ENCODE results near the gene VWF. TPM values are rescaled to one million over a fixed set of nuclear protein-coding genes. Genes with fewer than 3 reads are reported as not detected.

VWF gene
- total RNA-seq, 1 donor from 2014 or later = 173 TPM

DNA sequence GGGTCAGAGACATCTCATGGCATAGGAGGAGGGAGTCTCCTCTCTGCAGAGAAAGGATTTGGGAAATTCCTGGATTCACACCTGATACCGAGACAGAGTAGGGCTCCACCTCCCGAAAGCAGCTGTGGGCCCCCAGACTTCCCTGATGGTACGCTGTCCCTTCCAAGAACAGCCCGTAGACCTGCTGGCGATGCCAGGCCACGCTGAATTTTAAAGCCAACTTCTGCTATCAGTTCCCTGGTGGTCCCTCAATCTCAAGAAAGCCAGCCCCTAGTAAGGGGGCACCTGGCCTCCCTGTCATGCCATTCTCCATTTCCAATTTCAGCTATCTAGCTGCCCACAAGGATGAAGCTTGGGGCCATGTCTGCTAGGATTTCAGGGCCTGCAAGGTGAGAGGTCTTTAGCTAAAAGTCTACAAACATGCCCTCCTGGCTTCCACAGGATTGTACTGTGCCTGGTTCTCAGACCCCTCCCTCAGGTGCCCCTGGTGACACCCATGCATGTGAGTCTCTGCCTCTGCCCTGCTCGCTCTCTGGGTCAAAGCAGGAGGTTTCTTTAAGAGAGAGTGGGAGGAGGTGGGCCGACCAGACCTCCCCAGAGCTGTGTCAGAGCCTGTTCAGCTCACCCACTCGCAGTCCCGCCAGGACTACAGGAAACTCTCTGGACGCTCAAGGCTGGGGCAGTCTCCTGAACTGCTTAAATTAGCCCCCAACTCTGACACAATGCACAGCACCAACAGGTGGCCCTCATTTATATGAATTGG lies 209.9 kb downstream of the VWF start:
- DNase-seq (ENCODE audit: low spot score) = peak; percentile 32

- DNase-seq (ENCODE audit: low spot score) = no peak
Observed at GRCh38 chr12:5913387-5913786, 211.1 kb downstream of the VWF start.

- DNase-seq (ENCODE audit: low spot score) = peak; percentile 27
Observed at GRCh38 chr12:5912437-5913334, 211.8 kb downstream of the VWF start.

DNA sequence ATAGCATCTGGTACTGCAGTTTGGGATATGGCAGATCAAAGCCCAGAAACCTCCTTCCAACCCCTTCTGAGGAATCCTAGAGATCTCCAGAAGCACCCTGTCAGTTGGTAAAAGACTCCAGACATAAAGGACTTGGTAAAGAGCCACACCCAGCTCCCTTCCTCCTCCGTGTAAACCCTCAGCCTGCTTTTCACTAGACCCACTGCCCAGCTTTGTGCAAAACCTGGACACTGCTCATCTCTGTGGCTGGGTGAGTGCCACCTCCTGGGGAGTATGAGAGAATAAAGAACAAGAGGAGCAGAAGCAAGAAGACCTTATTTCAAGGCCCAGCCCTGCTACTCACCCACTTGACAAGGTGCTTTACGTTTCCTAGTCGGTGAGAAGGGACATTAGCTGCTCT lies 212.5 kb downstream of the VWF start:
- DNase-seq (ENCODE audit: low spot score) = peak; percentile 25

- no peak for DNase-seq (ENCODE audit: low spot score)
Observed at GRCh38 chr12:5910790-5911548, 213.5 kb downstream of the VWF start.

DNA sequence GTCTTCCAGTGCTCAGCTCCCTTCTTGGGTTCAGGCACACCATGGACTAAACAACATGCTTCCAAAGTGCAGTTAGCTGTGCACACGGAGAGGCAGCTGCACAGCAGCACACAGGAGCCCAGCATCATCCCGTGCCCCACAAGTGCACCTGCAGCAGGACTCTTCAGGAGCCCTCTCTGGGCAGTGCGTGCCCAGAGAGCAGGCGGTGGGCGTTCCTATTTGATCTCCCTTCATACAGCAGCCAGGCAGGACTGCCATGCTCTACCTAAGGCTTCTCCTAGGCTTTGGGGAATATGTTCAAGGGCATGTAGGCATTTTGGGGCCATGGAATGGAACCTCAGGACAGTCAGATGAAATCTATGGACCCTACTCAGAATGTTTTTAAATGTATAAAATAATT lies 214.9 kb downstream of the VWF start:
- peak; percentile 12 for DNase-seq (ENCODE audit: low spot score)

DNA sequence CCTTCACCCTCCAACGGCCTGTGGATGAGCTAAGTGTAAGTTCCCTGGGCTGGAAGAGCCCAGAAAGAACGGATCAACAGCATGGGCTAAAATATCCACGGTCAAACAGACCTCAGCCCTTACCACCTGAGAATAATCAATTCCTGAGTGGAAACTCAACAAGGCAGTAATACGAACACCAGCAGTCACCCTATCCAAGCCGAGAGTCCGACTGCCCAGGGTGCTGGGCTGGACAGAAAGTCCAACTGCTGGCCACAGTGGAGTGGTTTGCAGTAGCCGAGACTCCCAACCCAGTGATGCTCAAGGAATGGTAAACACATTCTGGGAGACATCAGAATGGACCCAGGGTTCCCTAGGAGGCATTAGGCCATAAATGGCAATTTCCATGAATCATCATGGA lies 216.2 kb downstream of the VWF start:
- no peak for DNase-seq (ENCODE audit: low spot score)

DNA sequence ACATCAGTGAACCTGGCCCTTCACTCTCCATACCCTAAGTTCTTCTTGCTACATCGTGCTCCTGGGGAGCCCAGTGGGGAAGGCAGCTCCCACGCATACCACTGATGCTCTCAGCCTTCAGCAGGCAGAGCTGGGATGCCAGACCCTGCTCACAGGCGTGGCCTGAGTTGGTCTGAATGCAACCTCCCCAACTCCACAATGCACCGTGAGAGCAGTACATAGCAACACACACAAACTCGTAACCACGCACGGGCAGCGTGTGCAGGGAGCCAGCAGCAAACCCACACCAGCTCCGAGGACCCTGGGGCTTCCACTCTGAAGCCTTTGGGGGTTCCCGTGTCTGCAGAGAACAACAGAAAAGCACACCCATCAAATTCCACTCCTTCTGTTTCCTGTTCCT lies 216.7 kb downstream of the VWF start:
- peak; percentile 33 for DNase-seq (ENCODE audit: low spot score)

DNA sequence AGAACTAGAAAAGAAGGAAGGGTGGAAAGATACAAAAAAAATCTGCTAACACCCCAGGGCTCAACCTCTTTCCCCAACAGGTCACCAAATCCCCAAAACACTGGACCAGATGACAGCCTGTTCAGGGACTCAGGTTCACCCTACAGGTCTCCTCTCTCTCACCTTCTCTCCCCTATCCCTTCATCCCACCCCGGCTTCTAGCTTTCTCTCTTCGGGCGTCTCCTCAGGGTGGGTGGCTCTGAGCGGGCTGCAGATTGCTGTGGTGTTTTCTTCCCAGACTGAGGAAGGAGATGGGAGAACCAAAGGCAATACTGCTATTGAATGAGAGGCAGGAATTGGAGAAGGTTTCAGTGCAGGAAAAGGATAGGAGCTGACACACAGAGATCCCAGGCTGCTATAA lies 218.7 kb downstream of the VWF start:
- no peak for DNase-seq (ENCODE audit: low spot score)

GRCh38 chr12:5904969-5905368 lies 219.5 kb downstream of the VWF start:
- DNase-seq (ENCODE audit: low spot score) = peak; percentile 24

DNA sequence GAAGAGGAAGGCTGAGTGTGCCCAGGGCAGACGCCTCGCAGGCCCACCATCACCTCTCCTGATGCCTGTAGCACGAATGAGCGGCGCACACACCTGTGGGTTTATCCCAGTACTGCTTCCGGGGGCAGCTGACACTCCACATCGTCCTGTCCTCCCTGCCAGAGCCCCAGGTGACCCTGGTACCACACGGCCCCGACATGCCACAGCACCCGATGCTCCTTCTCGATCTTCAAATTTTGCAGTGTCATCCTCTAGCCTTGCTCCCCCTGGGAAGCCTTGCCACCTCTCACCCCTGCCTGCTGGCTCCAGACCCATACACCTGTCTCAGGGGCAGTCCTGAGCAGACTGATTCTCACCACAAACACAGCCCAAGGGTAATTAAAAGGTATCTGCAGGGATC lies 220.0 kb downstream of the VWF start:
- peak; percentile 32 for DNase-seq (ENCODE audit: low spot score)

DNA sequence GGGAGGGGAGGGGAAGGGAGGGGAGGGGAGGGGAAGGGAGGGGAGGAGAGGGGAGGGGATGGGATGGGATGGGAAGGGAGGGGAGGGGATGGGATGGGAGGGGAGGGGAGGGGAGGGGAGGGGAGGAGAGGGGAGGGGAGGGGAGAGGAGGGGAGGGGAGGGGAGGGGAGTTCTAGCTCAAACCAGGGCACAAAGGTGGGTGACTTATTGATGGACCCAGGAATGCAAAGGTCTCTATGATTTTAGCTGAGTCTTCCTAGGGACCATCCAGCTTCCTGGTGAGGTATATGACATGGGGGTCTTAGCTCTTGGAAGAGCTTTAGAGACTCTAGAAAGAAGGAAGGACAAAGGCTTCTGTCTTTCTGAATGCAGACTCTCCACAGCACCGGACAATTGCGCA lies 221.7 kb downstream of the VWF start:
- DNase-seq (ENCODE audit: low spot score) = no peak

DNA sequence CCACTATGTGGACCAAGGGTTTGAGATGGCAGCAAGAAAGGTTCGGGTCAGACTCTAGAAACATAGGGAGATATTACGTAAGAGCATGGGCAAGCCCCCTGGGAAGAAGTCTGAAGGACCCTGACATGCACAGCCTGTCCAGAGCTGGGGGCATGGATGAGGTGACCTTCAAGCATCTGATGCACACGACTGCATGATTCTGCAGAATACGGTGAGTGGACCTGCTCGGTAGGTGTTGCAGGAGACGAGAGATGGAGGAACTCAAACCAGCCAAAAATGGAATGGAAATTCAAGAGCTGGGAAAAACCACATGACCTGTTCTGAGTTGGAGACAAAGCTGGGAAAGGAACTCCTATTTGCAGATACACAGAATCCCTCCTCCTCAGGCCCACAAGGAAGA lies 223.1 kb downstream of the VWF start:
- DNase-seq (ENCODE audit: low spot score) = no peak

DNA sequence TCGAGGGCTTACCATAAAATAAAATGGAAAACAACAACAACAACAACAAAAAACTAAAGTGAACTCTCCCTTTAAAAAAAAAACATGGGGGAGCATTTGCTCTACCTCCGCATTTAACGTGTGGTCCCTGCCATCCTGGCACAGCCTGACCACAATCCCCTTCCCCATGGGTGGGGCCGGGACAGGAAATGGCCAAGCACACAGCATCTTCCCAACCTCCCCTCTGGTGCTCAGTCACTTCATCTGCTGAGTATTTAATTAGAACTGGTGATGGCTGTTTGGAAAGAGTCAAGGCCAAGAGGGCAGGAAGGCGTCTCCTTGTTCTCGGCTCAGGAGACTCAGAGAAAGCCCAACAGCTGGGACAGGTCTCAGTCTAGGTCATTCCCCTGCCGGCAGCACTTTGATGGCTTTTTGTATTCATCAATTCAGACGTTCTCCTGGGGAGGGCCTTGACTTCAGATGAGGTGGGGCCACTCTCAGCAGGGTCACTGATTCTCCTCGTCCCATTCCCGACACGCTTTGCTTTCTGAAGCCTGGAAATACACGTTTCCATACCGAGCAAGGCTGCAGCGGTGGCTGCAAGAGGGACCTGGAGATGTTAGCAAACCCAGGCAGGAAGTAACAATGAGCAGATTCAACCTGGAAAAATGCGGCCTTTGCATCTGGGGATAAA lies 223.8 kb downstream of the VWF start:
- no peak for DNase-seq (ENCODE audit: low spot score)

GRCh38 chr12:5900076-5900475 lies 224.4 kb downstream of the VWF start:
- no peak for DNase-seq (ENCODE audit: low spot score)

- DNase-seq (ENCODE audit: low spot score) = no peak
Observed at GRCh38 chr12:5899675-5900074, 224.8 kb downstream of the VWF start.

DNA sequence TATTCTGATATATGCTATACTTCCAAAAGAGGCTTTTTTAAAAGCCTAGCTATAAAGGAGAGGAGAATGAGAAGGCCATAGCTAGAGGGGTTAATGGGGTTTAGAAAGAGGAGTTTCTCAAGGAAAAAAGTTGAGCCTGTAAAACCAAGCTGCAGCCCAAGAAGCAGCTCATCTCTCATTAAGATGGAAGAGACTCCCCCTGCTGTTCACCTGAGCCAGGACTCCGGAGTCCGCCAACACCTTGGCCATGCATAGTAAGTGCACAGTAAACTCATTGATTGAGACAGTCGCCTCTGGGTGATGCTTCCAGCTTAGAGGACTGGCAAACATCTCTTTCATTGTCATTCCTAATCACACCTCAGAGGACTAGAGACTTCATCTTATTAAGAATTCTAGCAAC lies 225.6 kb downstream of the VWF start:
- DNase-seq (ENCODE audit: low spot score) = no peak
